Neural cell (in vitro differentiated cells): ENCODE measurements around the gene CFAP20DC.

ENCODE experiments used
- EP300 ChIP-seq: fragments of 450-650 bp; conservative IDR thresholded peaks from 2 replicates; pipeline ENCODE4 v1.6.1; 2014; ENCODE audit warnings: antibody characterized with exemption, mild to moderate bottlenecking, moderate library complexity; ENCODE audit not compliant: poor library complexity, severe bottlenecking
- EZH2 ChIP-seq: fragments of 200-600, 300-800 bp; shearing (Covaris generic), sonication (generic); IDR thresholded peaks from 2 replicates; pipeline ENCODE4 v1.6.1; 2014; ENCODE audit warnings: antibody characterized with exemption, low read length, borderline replicate concordance, mild to moderate bottlenecking; ENCODE audit not compliant: insufficient read depth, poor library complexity, severe bottlenecking
- TAF1 ChIP-seq: IDR thresholded peaks from 2 replicates; pipeline ENCODE4 v1.6.1; 2012; ENCODE audit warnings: low read depth
- TF ChIP-seq, protein P1 (sequence below): fragments of 450-650 bp; IDR thresholded peaks from 2 replicates; pipeline ENCODE4 v1.5.1; 2014; ENCODE audit warnings: antibody characterized with exemption, mild to moderate bottlenecking, moderate library complexity; ENCODE audit not compliant: poor library complexity, severe bottlenecking

DNA sequence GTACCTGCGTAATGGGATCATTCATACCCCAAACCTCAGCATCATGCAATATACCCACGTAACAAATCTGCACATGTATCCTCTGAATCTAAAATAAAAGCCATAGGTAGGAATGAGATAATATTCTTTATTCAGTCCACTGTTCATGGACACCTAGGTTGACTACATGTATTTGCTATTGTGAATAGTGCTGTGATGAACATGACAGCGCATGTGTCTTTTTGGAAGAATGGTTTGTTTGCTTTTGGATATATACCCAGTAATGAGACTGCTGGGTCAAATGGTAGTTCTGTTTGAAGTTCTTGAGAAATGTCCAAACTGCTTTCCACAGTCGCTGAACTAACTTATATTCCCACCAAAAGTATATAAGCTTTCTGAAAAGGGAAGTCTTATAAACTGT, 265.4 kb downstream of the CFAP20DC start:
- TF ChIP-seq, protein P1, sequence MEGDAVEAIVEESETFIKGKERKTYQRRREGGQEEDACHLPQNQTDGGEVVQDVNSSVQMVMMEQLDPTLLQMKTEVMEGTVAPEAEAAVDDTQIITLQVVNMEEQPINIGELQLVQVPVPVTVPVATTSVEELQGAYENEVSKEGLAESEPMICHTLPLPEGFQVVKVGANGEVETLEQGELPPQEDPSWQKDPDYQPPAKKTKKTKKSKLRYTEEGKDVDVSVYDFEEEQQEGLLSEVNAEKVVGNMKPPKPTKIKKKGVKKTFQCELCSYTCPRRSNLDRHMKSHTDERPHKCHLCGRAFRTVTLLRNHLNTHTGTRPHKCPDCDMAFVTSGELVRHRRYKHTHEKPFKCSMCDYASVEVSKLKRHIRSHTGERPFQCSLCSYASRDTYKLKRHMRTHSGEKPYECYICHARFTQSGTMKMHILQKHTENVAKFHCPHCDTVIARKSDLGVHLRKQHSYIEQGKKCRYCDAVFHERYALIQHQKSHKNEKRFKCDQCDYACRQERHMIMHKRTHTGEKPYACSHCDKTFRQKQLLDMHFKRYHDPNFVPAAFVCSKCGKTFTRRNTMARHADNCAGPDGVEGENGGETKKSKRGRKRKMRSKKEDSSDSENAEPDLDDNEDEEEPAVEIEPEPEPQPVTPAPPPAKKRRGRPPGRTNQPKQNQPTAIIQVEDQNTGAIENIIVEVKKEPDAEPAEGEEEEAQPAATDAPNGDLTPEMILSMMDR = no peak
- TF ChIP-seq EZH2 = no peak
- no peak for TF ChIP-seq TAF1
- no peak for TF ChIP-seq EP300
